Activated T-cell treated with anti-CD3 and anti-CD28 coated beads for 48 hours (primary cell): ENCODE results near the gene SLC23A2.

ENCODE experiments used
- DNase-seq: peaks from one replicate; pipeline ENCODE4 v3.0.0-alpha.2; 2020; ENCODE audit warnings: low read depth

Gene SLC23A2

DNA sequence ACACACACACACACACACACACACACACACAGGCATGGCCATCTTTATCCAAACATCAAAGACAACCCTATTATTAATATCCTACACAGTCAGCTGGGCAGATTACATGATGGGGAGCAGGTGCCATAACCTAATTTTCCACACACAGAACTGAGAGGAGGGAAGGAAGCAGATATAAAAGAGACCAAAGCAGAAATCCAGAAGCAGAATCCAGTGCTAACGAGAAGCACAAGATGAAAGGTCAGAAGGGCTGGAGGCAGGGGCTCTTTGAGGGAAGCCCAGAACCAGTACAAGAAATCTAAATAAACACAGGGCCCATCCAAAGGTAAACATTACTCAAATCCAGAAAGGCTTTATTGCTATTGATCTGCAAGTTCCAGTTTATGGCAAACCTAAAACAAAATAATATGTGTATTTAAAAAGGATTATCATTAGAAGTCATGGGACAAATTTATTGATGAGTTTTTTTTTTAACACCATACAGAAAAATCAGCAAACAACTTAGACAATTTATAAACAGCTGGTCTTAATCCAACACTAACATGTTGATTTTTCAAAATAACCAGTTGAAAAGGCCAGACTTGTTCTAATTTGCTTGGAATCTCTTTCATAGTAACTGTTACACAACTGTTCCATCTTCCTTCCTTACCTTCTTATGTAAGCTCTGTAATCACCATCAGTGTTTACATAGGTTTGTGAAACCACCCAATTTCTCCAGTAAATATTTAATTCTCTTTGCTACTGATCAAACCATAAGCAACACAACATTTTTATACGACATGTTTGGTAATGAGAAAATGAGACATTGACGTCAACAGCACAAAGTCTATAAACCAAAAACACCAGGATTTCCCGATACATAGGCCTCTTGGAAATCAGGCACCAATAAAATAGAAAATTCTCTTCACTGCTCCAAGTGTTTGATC, 34.2 kb downstream of the SLC23A2 start:
- DNase-seq, result no peak

DNA sequence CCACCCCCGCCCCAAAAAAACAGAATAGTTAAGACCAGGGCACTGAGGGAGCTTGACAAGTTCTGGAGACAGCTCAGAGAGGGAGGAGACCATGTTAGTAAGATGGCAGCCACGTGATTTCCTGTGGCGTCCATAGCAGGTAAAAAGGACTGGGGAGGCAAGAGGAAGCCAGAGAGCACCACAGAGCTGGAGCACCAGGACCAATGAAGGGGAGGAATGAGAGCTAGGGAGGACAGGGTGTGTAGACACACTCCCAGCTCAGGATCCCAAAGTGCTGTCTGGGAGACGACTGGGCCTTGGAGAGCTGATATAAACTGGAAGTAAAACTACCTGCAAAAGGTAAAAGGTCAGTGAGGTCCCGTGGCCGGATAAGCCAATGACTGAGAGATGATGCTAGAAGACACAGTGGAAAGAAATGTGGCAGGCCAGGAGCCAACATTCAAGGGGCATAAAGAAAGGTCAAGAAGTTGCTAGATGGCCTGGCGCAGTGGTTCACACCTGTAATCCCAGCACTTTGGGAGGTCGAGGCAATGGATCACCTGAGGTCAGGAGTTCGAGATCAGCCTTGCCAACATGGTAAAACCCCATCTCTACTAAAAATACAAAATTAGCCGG, 39.0 kb downstream of the SLC23A2 start:
- no peak for DNase-seq

DNA sequence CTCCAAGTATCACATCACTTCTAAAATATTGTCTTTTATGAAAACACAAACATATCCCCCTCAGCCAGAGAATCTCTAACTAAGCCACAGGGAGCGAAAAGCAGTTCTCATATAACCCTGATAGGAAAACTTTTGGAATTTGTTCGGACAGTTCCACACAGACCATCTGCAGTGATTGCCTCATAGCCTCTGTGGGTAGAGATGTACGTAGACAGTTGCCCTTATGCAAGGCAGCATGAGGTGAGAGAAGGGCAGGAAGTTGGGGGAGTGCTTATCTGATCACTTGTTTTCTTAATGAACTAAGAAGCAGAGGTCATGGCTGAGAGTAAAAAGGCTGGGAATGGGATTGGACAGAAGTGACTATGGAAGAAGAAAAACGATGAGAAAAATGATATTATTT, 39.6 kb downstream of the SLC23A2 start:
- DNase-seq, result no peak

DNA sequence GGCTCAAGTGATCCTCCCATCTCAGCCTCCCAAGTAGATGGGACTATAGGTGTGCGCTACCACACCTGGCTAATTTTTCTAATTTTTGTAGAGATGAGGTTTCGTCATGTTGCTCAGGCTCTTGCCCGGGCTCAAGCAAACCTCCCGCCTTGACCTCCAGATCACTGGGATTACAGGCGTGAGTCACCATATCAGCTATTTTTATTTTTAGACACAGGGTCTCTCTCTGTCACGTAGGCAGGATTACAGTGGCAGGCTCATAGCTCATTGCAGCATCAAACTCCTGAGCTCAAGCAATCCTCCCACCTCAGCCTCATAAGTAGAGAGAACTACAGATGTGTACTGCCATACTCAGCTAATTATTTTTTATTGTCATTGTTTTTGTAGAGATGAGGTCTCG, 41.7 kb downstream of the SLC23A2 start:
- no peak for DNase-seq

DNA sequence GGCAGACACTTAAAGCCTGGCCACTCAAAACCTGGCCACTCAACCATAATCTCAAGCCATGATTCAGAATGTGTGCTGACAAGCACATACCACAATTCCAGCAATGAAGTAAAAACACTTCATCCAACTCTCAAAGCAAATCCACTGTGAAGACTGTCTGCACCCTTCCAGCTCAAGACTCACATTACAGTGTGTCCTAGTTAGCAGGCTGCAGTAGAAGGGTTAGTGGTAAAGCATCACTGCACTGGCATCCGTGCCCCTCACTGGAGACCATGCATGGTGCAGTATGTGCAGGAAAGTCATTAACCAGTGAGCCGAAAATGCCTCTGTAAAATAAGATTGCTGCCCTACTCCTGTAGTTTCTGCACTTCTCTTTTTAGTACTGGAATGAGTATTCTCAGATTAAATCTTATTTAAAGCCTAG, 43.4 kb downstream of the SLC23A2 start:
- DNase-seq, result no peak

DNA sequence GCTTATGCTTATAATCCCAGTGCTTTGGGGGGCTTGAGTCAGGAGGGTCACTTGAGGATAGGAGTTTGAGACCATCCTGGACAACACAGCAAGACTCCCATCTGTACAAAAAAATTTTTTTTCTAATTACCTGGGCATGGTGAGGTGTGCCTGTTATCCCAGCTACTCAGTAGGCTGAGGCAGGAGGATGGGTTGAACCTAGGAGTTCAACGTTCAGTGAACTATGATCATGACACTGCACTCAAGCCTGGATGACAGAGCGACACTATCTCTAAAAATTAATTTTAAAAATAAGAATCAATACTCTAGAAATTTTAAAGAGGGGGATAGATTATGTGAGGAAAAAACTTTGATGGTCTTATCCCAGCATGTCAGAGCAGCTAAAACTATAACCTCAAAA, 44.1 kb downstream of the SLC23A2 start:
- DNase-seq, result no peak

DNA sequence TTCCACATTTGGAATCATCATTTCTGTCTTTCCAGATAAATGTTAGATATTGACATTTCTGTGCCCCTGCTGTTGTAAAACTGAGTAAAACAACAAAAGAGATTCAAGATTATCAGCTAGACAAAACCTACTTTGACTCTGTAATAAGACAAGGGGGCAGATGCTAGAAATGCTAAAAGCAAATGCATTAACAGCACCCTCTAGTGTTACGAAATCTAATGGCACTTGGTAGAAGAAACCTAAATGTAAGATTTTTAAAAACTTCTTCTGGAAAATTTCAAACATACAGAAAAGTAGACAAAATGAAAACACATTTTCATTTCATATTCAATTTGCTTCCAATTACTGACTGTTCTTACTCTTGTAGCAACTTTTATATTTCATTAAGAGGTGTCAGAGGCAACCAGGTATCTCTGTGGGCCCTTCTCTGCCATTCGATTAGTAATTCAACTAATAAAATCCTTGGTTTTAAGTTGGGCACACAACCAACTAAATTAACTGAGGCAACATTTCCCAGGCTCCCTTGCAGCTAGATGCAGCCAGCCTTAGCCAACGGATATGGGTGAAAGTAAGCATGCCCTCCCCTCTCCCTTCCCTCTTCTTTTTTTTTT, 45.0 kb downstream of the SLC23A2 start:
- DNase-seq, result no peak

DNA sequence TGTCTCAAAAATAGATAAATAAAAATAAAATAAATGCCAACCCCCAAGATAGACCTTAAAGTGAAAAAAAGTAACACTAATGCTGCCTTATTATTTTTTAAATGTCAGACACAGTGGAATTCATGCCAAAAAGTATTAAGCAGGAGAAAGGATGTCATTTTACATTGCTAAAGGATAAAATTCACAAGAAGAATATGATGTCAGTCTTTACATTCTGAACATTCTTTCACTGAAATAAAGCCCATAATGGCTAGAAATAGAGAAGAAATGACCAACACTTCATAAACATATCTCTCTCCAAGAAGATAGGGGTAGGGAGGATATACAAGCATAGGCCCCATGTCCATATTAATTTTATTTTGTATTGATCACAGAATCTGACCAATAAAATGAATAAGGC, 47.4 kb downstream of the SLC23A2 start:
- DNase-seq, result no peak

DNA sequence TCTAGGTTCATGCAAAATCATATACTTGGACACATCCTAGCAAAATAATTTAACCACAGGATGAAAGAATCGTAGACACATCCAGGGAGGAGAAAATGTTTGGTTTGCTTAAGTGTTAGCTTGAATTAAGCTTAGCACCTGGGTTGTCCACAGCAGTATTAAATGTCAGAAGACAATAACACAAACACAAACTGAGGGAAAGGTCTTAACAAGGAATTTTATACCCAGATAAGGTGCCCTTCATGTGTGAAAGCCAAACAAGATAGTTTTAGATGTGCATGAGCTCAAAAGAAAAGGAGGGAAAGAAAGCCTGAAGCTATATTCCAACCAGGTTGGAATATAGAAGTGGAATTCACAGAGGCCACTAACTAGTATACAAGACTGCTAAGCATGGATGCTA, 49.1 kb downstream of the SLC23A2 start:
- no peak for DNase-seq

DNA sequence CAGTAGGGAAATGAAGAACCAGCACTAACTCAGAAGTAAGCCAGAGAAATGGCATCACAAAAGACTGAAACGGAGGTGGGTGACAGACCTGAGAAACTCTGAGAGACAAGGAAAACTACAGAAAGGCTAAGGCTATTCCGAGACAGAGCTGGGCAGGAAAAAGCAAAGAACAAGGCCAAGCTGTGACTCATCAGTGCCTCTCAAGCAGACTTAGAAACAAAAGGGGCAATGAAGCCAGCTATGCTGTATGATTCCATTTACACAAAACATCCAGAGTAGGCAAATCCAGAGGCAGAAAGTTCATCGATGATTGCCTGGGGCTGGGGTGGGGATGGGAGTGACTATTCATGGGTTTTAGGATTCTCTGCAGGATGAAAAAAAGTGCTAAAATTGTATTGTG, 50.0 kb downstream of the SLC23A2 start:
- DNase-seq, result no peak

DNA sequence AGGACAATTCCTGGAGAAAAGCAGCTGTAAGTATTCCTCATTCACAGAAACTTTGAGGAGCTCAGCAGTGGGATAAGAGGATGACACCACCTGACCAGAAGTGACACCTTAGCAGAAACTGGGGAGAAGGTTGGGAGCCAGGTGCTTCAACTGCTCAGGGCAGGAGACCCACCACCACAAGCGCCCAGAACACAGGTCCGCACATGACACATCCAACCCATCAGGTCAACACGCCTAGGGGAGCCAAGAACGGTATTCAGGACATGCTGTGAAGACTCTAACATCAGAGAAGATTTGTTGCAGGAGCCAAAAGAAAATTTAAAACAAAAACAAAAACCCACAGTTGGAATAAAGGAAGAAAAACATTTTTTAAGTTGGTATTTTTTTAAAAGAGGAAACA, 50.5 kb downstream of the SLC23A2 start:
- DNase-seq, result no peak

DNA sequence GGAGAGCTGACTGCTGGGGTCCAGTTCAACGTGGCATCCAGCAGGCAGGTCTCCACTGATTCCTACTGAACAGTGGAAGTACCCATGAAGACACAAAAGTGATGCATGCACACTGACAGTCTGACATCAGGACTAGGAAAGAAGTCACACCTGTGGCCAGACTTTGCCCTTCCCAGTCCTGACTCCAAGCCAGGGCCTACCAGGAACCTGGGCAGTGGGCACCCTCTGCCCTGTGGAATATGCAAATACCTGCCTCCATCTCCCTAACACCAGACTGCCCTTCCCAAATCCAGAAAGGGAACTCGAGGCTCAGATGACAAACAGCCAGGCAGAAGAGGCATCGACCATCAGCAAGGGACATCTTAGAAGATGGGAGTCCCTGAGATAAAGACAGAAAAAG, 50.9 kb downstream of the SLC23A2 start:
- DNase-seq, result no peak

DNA sequence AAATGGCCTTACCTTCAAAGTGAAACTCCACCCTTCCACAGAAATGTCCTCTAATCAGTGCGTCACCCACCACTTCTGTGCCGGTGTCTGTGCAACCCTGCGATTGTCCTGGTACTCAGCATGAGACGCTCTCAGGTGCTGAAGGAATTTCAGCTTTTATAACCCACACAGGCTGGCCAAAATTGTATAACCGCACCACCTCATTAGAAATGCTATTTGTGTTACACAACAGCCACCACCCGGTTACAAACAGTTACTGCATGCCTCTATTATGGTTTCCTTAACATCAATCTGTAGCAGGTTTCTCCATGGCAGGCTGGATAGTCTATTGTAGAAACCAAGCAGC, 51.5 kb downstream of the SLC23A2 start:
- no peak for DNase-seq

DNA sequence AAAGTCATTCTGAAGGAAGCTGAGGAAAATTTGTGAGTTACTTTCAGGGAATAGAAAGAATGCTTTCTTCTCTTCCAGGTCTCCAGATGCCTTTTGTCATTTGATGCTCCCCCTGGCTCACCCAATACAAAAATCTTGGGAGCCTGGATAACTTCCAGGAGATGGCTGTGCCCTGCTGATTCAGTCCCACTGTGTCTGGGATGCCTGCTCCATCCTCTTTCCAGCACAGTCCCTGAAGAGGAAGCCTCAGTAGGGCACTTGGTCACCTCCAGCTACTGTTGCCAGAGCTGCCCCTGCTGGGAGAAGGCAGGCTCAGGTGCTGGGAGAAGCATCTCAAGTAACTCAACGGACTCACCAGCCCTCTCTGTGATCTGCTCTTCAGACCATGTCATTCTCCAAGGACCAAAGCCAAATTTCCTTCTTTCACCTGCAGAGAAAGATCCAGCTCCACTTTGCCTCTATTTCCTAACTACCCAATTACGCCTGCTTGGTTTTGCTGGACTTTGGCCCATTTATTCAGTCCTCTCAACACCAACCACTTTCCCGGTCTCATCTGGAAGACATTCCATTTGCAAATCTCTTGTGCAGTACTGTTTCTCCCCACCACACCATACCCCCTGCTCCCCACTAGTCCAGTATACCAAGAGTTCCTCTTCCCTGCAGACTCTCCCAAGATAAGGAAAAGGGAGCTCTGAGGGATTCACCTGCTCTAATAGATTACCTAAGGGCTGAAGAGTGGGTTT, 53.3 kb downstream of the SLC23A2 start:
- DNase-seq, result no peak

DNA sequence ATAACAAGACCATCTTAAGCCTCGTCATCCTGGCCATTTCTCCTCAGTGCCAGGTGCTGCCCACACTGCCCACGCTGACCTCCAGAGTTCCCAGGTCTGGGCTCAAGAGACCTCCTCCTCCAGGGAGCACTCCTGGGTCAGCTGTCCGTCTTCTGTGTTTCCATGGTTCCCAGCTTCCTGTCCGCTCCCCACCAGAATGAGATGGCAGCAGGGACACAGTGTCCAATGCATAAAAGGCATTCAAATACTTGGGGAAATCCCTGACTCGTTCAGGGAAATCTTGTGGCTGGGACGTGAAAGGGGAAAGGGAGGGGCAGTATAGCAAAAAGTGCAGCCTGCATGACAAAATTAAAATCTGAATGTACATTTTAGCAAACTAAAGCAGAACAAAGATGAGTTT, 54.3 kb downstream of the SLC23A2 start:
- DNase-seq, result no peak

DNA sequence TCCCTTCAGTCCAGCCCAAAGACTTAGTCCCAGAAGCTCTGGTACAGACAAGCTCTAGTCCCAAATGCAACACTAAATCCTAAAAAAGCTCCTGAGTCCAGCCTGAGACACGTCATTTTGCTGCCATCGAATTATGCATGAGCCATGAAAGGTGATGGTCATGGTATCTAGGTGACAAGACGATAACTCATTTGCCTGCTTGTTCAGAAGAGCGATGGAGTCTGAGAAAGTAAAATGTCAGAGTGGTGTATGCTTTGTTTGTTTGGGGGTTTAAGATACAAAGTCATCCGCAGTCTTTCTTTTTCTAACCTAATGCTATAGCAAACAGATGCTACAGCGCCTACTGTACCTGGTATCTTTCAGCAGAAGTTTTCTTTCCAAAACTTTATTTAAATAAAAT, 54.7 kb downstream of the SLC23A2 start:
- no peak for DNase-seq

DNA sequence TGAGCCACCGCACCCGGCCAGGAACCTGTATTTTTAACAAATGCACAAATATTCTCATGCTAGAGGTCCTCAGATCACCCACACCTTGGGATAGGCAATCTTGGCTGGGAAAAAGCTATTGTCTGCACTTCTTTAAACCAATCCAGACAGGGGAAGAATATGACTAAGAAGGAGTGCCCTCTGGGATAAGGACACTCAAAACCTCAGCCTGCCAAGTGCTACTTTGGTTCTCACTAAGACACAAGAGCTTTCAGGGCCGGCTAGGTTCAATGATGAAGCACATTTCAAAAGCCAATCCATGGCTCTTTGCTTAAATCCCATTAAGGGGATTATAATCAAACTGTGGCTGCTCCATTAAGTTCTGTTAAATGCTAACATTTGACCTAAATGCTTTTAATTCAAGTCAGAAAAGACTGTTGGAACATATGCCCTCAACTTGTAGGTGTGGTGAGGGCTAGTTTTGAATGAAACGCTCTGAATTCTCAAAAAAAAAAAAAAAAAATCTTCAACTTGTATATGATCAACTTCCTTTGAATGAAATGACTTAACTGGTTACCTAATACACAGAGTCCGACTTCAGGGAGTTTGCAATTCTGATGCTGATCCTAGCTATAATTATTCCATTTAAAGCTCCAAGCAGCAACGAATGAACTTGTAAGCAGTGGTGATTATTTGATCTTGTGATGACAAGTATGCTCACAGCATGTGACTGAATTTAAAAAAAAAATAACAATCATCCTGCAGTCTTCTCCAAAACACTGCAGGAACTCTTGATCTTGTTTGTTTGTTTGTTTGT, 56.6 kb downstream of the SLC23A2 start:
- no peak for DNase-seq

DNA sequence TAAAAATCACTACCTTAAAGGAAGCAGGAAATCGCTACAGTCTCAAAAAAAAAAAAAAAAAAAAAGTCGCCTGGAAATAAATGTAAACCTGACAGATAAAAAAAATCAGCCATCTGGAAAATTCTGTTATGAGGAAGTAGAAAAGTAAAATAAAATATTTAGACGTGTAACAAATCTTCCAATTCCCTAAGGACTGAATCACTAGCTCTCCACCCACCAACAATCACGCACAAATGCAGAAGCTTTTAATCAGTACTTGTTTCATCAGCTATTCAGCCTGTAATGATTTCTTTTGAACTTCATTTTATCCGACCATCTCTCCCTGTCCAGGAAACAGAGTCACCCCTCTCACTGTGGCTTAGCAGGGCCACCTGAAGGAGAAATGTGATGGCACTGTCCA, 59.0 kb downstream of the SLC23A2 start:
- DNase-seq, result no peak

DNA sequence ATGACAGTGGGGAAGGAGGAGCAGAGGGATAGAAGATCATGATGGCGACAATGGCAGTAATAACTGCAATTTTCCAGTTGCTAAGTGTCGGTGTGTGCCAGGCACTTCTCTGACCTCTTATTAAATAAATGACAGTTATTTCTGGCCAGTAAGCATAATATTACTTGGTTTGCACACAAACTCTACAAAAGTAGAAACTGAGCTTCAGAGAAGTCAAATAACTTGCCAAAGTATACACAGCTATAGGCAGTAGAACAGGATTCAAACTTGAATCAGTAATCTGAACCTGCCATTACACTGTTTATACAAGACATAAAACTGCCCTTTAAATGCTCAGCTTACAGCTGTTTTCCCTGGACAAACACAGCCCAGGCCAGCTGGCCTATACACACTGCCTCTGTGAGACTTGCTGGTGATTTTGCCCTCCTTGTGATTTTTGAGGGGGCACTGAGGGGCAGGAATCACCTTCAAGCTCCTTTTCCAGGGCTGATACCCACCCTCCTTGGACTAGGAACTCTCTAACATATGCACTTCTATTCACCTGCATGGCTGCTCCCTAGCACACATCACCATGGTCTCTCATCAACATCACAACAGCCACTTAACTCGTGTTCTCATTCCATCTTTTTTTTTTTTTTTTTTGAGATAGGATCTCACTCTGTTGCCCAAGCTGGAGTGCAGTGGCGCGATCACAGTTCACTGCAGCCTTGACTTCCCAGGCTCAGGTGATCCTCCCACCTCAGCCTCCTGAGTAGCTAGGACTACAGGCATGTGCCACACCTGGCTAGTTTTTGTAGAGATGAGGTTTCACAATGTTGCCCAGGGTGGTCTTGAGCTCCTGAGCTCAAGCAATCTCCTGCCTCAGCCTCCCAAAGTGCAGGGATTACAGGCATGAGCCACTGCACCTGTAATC, 63.6 kb downstream of the SLC23A2 start:
- no peak for DNase-seq

DNA sequence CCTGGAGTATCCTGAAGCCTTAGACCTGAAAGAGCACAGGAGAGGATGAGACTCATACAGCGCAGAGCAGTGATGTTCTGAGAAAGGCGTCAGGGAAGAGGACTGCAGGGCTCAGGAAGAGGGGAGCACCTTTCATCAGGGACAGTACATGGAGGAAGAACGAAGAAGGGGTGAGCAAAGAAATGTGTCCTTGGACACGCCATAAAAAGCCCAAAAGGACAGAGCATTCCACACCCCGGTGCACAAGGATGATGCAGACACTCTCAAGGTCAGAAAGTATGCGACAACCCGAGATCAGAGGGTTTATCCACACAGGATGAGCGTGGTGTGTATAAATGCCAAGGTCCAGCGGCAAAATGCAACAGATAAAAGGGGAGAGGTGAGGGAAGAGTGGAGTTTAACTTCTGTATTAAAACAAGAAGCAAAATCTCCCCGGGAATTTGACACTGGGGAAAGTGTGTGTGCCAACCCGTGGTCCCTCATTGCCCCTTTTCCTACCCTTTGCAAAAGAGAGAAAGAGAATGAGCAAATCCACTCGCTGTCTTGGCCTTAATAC, 64.4 kb downstream of the SLC23A2 start:
- DNase-seq, result no peak
